NB4 (cell line): ENCODE data around the gene PCGF5.

ENCODE experiments used
- POLR2A ChIP-seq: IDR thresholded peaks from 2 replicates; pipeline ENCODE4 v1.6.1; 2011; ENCODE audit warnings: mild to moderate bottlenecking; ENCODE audit not compliant: insufficient read length; ENCODE audit errors: extremely low read depth
- TF ChIP-seq, protein P1 (sequence below): IDR thresholded peaks from one replicate; pipeline ENCODE4 v1.5.1; 2012; ENCODE audit warnings: low read depth, low read length

DNA sequence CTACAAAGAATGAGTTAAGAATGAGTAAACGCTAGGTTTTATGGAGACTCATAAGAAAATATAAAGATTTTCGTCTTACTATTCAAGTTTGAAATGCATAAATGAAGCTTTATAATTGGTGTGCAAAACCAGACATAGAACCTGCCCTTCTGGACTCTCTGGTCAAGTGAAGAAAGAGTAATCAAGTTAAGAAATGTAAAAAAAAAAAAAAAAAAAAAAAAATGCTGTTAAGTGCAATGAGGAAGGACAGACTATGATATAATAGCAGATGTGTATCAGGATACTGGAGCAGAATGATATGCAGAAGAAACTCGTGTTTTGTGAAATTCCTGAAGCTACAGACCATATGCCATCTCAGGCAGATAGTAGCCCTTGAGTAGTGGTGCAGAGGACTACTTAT, 5.6 kb downstream of the PCGF5 start:
- TF ChIP-seq, protein P1, sequence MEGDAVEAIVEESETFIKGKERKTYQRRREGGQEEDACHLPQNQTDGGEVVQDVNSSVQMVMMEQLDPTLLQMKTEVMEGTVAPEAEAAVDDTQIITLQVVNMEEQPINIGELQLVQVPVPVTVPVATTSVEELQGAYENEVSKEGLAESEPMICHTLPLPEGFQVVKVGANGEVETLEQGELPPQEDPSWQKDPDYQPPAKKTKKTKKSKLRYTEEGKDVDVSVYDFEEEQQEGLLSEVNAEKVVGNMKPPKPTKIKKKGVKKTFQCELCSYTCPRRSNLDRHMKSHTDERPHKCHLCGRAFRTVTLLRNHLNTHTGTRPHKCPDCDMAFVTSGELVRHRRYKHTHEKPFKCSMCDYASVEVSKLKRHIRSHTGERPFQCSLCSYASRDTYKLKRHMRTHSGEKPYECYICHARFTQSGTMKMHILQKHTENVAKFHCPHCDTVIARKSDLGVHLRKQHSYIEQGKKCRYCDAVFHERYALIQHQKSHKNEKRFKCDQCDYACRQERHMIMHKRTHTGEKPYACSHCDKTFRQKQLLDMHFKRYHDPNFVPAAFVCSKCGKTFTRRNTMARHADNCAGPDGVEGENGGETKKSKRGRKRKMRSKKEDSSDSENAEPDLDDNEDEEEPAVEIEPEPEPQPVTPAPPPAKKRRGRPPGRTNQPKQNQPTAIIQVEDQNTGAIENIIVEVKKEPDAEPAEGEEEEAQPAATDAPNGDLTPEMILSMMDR: no peak
- no peak for TF ChIP-seq POLR2A
